ENCODE data around the gene SPRYD7. TPM values are rescaled to one million over a fixed set of nuclear protein-coding genes. Genes with fewer than 3 reads are reported as not detected.

The SPRYD7 gene
- total and polyA plus RNA-seq, 2 of the 13 experiments (the other 11 are each of a cell fraction or from before 2014, with no cell fraction given) = 2.7 to 5.9 TPM

- WGBS (ENCODE audit: low lambda C conversion rate) = 80% methylated on average over 5 of the region's 5 CpGs
- no peak for FAIRE-seq
- in situ Hi-C loops (cut with HindIII; ENCODE audit: extremely low pct_ligation_motif_present, low pct_unique_long_range_greater_than_20kb) = no loop called here
- TF ChIP-seq, protein P1, sequence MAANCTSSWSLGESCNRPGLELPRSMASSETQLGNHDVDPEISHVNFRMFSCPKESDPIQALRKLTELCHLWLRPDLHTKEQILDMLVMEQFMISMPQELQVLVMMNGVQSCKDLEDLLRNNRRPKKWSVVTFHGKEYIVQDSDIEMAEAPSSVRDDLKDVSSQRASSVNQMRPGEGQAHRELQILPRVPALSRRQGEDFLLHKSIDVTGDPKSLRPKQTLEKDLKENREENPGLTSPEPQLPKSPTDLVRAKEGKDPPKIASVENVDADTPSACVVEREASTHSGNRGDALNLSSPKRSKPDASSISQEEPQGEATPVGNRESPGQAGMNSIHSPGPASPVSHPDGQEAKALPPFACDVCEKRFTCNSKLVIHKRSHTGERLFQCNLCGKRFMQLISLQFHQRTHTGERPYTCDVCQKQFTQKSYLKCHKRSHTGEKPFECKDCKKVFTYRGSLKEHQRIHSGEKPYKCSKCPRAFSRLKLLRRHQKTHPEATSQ (CRISPR knock-in tag; IDR thresholded peaks at IDR 0.05; ENCODE audit: borderline replicate concordance) = no peak
- no peak for TF ChIP-seq XBP1 (CRISPR knock-in tag; IDR thresholded peaks at IDR 0.05)
- no peak for TF ChIP-seq IRX3 (CRISPR knock-in tag; IDR thresholded peaks at IDR 0.05; ENCODE audit: borderline replicate concordance, low read depth)
- TF ChIP-seq TEF (CRISPR knock-in tag; IDR thresholded peaks at IDR 0.05) = no peak
- no peak for TF ChIP-seq ZFP90 (CRISPR knock-in tag; IDR thresholded peaks at IDR 0.05; ENCODE audit: borderline replicate concordance)
- TF ChIP-seq, protein P2, sequence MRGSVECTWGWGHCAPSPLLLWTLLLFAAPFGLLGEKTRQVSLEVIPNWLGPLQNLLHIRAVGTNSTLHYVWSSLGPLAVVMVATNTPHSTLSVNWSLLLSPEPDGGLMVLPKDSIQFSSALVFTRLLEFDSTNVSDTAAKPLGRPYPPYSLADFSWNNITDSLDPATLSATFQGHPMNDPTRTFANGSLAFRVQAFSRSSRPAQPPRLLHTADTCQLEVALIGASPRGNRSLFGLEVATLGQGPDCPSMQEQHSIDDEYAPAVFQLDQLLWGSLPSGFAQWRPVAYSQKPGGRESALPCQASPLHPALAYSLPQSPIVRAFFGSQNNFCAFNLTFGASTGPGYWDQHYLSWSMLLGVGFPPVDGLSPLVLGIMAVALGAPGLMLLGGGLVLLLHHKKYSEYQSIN (CRISPR knock-in tag; IDR thresholded peaks at IDR 0.05; ENCODE audit: borderline replicate concordance) = no peak
- TF ChIP-seq DDIT3 (CRISPR knock-in tag; IDR thresholded peaks at IDR 0.05) = no peak
- TF ChIP-seq FOXJ3 (CRISPR knock-in tag; IDR thresholded peaks at IDR 0.05; ENCODE audit: borderline replicate concordance) = no peak
- no peak for TF ChIP-seq SIN3B (IDR thresholded peaks at IDR 0.05; ENCODE audit: low read length)
- no peak for TF ChIP-seq ARID4A (CRISPR knock-in tag; IDR thresholded peaks at IDR 0.05; ENCODE audit: borderline replicate concordance)
- no peak for TF ChIP-seq ZNF337 (CRISPR knock-in tag; IDR thresholded peaks at IDR 0.05; ENCODE audit: borderline replicate concordance, low read depth)
- TF ChIP-seq ZNF777 (CRISPR knock-in tag; IDR thresholded peaks at IDR 0.05) = no peak
- TF ChIP-seq KDM5A (IDR thresholded peaks at IDR 0.05; ENCODE audit: borderline replicate concordance, low read length) = no peak
- TF ChIP-seq CREB1 (IDR thresholded peaks at IDR 0.05) = no peak
- TF ChIP-seq CREB1 (CRISPR knock-in tag; IDR thresholded peaks at IDR 0.05) = no peak
- TF ChIP-seq MBD4 (IDR thresholded peaks at IDR 0.05; ENCODE audit: borderline replicate concordance, low read length) = no peak
These were observed 31.2 kb downstream of the SPRYD7 start for GRCh38 chr13:49904729-49905456.

More at GRCh38 chr13:49904729-49905456, 31.2 kb downstream of the SPRYD7 start:
- DNase-seq (ENCODE audit: low spot score) = no peak
- Histone ChIP-seq H3K4me2 (ENCODE audit: low read depth, low read length) (no peak overlapping the region), H3K9me3 (ENCODE audit: low read length) (no peaks in the 10 kb centered on the region), H3K4me1 (ENCODE audit: insufficient read depth, low read length) (0 out of 2 replicates have a peak, but pooled peaks cover 7% of the 10 kb centered on the region), H3K27ac (ENCODE audit: extremely low read length, insufficient read depth, low read length) (no peak overlapping the region), H4K20me1 (ENCODE audit: insufficient read depth, low read length) (no peaks in the 10 kb centered on the region), H3K4me3 (replicated peaks in 1 of 3; ENCODE audit: insufficient read depth in 1 of 3, low read depth in 2 of 3, low read length in 3 of 3) (no peak overlapping the region), H3K27me3 (ENCODE audit: control insufficient read depth in 1 of 2, insufficient read depth in 2 of 2, low read length in 2 of 2) (no peaks in the 10 kb centered on the region; a peak in 1 of 5 replicates), H3K79me2 (ENCODE audit: insufficient read depth, low read length) (no peaks in the 10 kb centered on the region), H2AFZ (ENCODE audit: low read length) (no peak overlapping the region), H3K9ac (ENCODE audit: insufficient read depth, low read depth, low read length) (no peak overlapping the region), H3K36me3 (replicated peaks in 1 of 2; ENCODE audit: control insufficient read depth in 1 of 2, insufficient read depth in 2 of 2, low read length in 2 of 2) (no peaks in the 10 kb centered on the region)
- no TSS peak for BruUV-seq (replicated peaks)
- ChIA-PET CTCF (ENCODE audit: low intra/inter-chr PET ratio, low total read pairs) (no interaction called here), POLR2A (no interaction called here)
- intact Hi-C loops (cut with micrococcal nuclease; ENCODE audit: unreplicated experiment) = loop anchor here (1.0 kb wide), 1 partner anchor 9 kb away; no protein-coding TSS in a partner anchor
- no peak for ATAC-seq
